DND-41 (cell line): Measurements from ENCODE around the gene CEP131.

Source experiments
- ATAC-seq: fragments of 200-7000 bp; cut with Tn5 transposase; 3 replicates; pipeline ENCODE4 v1.9.1; 2021; ENCODE audit warnings: low read depth; ENCODE audit not compliant: insufficient read depth
- DNase-seq: peaks from one replicate; pipeline ENCODE4 v3.0.0-alpha.2; 2020
- H2AFZ ChIP-seq: 2 replicates; pipeline ENCODE4 v1.6.0; 2012; ENCODE audit warnings: low read depth, low read length
- H3K27ac ChIP-seq: 2 replicates; pipeline ENCODE4 v1.5.1; 2012; ENCODE audit warnings: low read length, inconsistent platforms
- H3K27me3 ChIP-seq: fragments of 200-600 bp; sonication (generic); 2 replicates; pipeline ENCODE4 v1.6.0; 2012; ENCODE audit warnings: low read length, mild to moderate bottlenecking, inconsistent platforms; ENCODE audit not compliant: insufficient read depth, poor library complexity
- H3K36me3 ChIP-seq: 2 replicates; pipeline ENCODE4 v1.5.1; 2012; ENCODE audit warnings: low read length, inconsistent platforms; ENCODE audit not compliant: insufficient read depth
- H3K4me1 ChIP-seq: 2 replicates; pipeline ENCODE4 v1.5.1; 2012; ENCODE audit warnings: mild to moderate bottlenecking, low read length; ENCODE audit not compliant: insufficient read depth
- H3K4me2 ChIP-seq: 2 replicates; pipeline ENCODE4 v1.6.0; 2012; ENCODE audit warnings: mild to moderate bottlenecking, moderate library complexity, low read length, inconsistent platforms; ENCODE audit not compliant: insufficient read depth
- H3K4me3 ChIP-seq, 2 experiments: fragments of 200-600 bp in 1 of 2; shearing (Covaris generic) in 1 of 2; 2 replicates each; pipeline ENCODE4 v1.5.1; 2012 to 2016; ENCODE audit warnings: inconsistent platforms in 2 of 2, low read length in 2 of 2, mild to moderate bottlenecking in 2 of 2, low read depth in 1 of 2, moderate library complexity in 1 of 2
- H3K79me2 ChIP-seq: 2 replicates; pipeline ENCODE4 v1.6.0; 2012; ENCODE audit warnings: low read length, inconsistent platforms; ENCODE audit not compliant: insufficient read depth
- H3K9ac ChIP-seq: 2 replicates; pipeline ENCODE4 v1.6.0; 2012; ENCODE audit warnings: low read depth, mild to moderate bottlenecking, inconsistent platforms, low read length, moderate library complexity
- H3K9me3 ChIP-seq: 2 replicates; pipeline ENCODE4 v1.5.1; 2012; ENCODE audit warnings: low read length, moderate library complexity, mild to moderate bottlenecking, inconsistent platforms; ENCODE audit not compliant: insufficient read depth, severe bottlenecking
- H4K20me1 ChIP-seq: 2 replicates; pipeline ENCODE4 v1.6.0; 2012; ENCODE audit warnings: low read length; ENCODE audit not compliant: insufficient read depth
- EZH2 ChIP-seq: IDR thresholded peaks from 3 replicates; pipeline ENCODE4 v1.6.1; 2012; ENCODE audit warnings: borderline replicate concordance, low read depth, mild to moderate bottlenecking, moderate library complexity, low read length, inconsistent platforms; ENCODE audit not compliant: severe bottlenecking
- TF ChIP-seq, protein P1 (sequence below): IDR thresholded peaks from 2 replicates; pipeline ENCODE4 v1.5.1; 2012; ENCODE audit warnings: borderline replicate concordance, low read length, moderate library complexity, mild to moderate bottlenecking; ENCODE audit not compliant: poor library complexity, severe bottlenecking; ENCODE audit errors: extremely low read depth

Gene CEP131

DNA sequence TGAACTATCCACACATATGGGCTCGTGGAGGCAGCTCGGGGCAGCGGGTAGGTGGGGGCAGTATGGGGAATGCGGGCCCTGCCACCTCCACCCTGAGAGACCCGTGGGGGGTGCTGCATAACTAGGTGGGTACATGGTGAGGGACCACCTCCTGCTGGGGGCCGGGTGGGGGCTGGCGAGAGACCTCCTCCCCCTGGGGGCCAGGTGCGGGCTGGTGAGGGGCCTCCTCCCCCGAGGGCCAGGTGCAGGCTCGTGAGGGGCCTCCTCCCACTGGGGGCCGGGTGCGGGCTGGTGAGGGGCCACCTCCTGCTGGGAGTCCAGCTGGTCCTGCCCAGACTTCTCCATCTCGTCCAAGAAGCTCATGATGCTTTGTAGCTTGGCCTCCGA lies 25.4 kb downstream of the CEP131 start:
- H3K9ac ChIP-seq = no peak overlapping the region
- no peaks in the 10 kb centered on the region for H3K79me2 ChIP-seq
- H3K4me1 ChIP-seq = no peaks in the 10 kb centered on the region
- ATAC-seq (no peak), DNase-seq (no peak)
- no peak overlapping the region for H3K4me3 ChIP-seq
- no peak overlapping the region for H3K4me2 ChIP-seq
- no peaks in the 10 kb centered on the region for H3K9me3 ChIP-seq
- H3K27ac ChIP-seq = no peak overlapping the region
- no peak for TF ChIP-seq EZH2
- H3K27me3 ChIP-seq = no peaks in the 10 kb centered on the region
- H2AFZ ChIP-seq = no peak overlapping the region
- H3K36me3 ChIP-seq = peaks cover 63% of the 10 kb centered on the region
- no peaks in the 10 kb centered on the region for H4K20me1 ChIP-seq

DNA sequence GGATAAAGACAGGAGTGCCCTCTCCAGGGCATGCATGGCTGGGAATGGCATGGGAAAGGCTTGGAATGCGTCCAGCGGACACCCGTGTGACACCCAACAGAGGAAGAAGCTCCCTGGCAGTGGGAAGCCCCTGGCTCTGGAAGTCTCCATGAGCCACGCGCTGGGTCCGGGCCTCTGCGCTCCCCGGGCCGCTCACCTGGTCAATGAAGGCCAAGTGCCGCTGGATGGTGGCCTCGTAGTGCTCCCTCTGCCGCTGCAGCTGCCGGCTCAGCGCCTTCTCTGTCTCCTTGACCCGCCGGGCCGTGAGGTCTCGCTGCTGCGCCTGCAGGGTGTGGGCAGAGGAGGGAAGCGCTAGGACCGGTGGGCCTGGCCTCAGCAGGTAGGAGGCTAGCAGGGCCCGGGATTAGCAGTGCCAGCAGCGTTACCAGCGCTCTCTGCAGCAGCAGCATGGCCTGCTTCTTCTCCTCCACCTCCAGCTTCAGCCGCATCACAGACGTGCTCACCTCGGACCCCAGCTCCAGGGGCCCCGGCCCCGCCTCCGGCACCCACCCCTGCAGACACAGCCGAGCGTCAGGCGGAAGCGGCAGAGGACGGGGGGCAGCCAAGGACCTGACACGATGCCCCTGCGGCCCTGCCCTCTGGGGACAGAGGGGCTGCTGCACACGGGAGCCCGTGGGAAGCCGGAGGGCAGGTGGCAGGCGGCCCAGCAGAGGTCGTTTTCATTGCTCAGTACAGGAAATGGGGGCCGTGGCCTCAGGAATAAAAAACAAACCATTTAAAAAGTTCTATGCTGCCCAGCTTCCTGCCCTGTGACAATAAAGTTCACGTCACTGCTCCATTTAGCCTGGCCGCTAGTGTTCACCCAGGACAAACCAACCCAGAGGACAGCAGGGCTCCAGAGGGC lies 26.0 kb downstream of the CEP131 start:
- Histone ChIP-seq H3K9ac (no peak overlapping the region), H2AFZ (no peak overlapping the region), H4K20me1 (no peaks in the 10 kb centered on the region), H3K27me3 (no peaks in the 10 kb centered on the region), H3K9me3 (no peaks in the 10 kb centered on the region), H3K4me2 (no peak overlapping the region), H3K4me3 (no peak overlapping the region), H3K36me3 (peaks cover 65% of the 10 kb centered on the region), H3K27ac (no peak overlapping the region), H3K79me2 (no peaks in the 10 kb centered on the region), H3K4me1 (no peaks in the 10 kb centered on the region)
- TF ChIP-seq, protein P1, sequence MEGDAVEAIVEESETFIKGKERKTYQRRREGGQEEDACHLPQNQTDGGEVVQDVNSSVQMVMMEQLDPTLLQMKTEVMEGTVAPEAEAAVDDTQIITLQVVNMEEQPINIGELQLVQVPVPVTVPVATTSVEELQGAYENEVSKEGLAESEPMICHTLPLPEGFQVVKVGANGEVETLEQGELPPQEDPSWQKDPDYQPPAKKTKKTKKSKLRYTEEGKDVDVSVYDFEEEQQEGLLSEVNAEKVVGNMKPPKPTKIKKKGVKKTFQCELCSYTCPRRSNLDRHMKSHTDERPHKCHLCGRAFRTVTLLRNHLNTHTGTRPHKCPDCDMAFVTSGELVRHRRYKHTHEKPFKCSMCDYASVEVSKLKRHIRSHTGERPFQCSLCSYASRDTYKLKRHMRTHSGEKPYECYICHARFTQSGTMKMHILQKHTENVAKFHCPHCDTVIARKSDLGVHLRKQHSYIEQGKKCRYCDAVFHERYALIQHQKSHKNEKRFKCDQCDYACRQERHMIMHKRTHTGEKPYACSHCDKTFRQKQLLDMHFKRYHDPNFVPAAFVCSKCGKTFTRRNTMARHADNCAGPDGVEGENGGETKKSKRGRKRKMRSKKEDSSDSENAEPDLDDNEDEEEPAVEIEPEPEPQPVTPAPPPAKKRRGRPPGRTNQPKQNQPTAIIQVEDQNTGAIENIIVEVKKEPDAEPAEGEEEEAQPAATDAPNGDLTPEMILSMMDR = no peak
- no peak for TF ChIP-seq EZH2
- ATAC-seq (no peak), DNase-seq (no peak)

DNA sequence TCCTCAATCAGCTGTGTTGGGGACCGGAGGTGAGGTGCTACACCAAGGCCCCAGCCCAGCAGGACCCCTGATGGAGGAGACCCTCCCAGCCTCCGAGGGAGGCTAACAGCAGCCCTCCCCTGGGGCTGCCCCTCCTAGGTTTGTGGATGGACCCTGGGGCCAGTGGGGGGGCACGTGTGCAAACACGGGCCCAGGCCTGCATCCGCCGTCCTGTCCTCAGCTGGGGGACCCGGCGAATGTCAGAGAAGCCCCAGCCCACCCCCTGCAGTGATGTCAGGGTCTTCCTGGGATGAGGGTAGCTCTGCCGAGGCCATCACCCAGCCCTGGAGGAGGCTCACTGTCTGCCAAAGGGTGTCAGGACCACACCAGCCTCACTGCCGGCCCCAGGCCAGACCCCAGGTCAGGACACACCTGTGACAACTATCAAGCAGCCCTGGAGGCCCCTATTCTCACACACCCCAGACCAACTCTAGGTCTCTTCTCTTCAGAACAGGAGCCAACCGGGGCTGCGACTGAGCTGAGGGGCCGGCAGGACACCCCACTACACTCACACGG lies 26.7 kb downstream of the CEP131 start:
- H3K79me2 ChIP-seq = no peaks in the 10 kb centered on the region
- no peak overlapping the region for H3K9ac ChIP-seq
- H3K4me2 ChIP-seq = no peak overlapping the region
- no peaks in the 10 kb centered on the region for H3K9me3 ChIP-seq
- no peak for DNase-seq
- TF ChIP-seq EZH2 = no peak
- TF ChIP-seq, protein P1 = no peak
- H3K36me3 ChIP-seq = peaks cover 68% of the 10 kb centered on the region
- no peaks in the 10 kb centered on the region for H4K20me1 ChIP-seq
- no peaks in the 10 kb centered on the region for H3K4me1 ChIP-seq
- H3K4me3 ChIP-seq = no peak overlapping the region
- no peaks in the 10 kb centered on the region for H3K27me3 ChIP-seq
- no peak overlapping the region for H2AFZ ChIP-seq
- H3K27ac ChIP-seq = no peak overlapping the region
- no peak for ATAC-seq
